Fibroblast of mammary gland (primary cell): ENCODE data around the gene EYA2.

Experiments
- DNase-seq: peaks from one replicate; pipeline ENCODE4 v3.0.0-alpha.2; 2010; ENCODE audit warnings: low read depth
- H3K4me3 ChIP-seq: 2 replicates; pipeline ENCODE4 v1.5.1; 2011; ENCODE audit warnings: low read depth, mild to moderate bottlenecking, low read length, moderate library complexity; ENCODE audit not compliant: control insufficient read depth
- TF ChIP-seq, protein P1 (sequence below): conservative IDR thresholded peaks from 2 replicates; pipeline ENCODE4 v1.5.1; 2011; ENCODE audit warnings: low read depth, low read length, inconsistent platforms; ENCODE audit not compliant: control insufficient read depth, insufficient read depth

Gene EYA2

DNA sequence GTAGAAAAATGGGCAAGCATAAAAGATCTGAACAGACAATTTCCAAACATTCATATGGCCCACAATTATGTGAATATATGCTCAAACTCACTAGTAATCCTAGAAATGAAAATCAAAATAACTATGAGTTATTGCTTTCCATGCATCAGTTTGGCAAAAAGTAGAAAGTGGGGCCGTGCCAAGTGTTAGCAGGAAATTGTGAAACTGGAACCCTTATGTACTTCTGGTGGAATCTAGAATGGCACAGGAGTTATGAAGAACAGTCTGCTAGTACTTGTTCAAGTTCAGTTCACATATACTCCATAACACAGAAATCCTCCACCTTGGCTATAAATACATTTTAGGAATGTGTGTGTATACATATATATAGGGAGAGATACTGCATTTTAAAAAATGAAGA is 89.8 kb downstream of the EYA2 start:
- DNase-seq, result peak; percentile 31
- no peak overlapping the region for H3K4me3 ChIP-seq
- TF ChIP-seq, protein P1, sequence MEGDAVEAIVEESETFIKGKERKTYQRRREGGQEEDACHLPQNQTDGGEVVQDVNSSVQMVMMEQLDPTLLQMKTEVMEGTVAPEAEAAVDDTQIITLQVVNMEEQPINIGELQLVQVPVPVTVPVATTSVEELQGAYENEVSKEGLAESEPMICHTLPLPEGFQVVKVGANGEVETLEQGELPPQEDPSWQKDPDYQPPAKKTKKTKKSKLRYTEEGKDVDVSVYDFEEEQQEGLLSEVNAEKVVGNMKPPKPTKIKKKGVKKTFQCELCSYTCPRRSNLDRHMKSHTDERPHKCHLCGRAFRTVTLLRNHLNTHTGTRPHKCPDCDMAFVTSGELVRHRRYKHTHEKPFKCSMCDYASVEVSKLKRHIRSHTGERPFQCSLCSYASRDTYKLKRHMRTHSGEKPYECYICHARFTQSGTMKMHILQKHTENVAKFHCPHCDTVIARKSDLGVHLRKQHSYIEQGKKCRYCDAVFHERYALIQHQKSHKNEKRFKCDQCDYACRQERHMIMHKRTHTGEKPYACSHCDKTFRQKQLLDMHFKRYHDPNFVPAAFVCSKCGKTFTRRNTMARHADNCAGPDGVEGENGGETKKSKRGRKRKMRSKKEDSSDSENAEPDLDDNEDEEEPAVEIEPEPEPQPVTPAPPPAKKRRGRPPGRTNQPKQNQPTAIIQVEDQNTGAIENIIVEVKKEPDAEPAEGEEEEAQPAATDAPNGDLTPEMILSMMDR, result no peak

GRCh38 chr20:46985250-46985649 is 90.6 kb downstream of the EYA2 start:
- H3K4me3 ChIP-seq, result no peak overlapping the region

GRCh38 chr20:46985671-46986070 is 91.0 kb downstream of the EYA2 start:
- TF ChIP-seq, protein P1, result no peak
- DNase-seq, result no peak

More at GRCh38 chr20:46985250-46985649, 90.6 kb downstream of the EYA2 start:
- TF ChIP-seq, protein P1, result no peak
- no peak for DNase-seq

GRCh38 chr20:46987001-46987400 is 92.4 kb downstream of the EYA2 start:
- TF ChIP-seq, protein P1, result no peak
- H3K4me3 ChIP-seq, result no peak overlapping the region
- no peak for DNase-seq

More at GRCh38 chr20:46985671-46986070, 91.0 kb downstream of the EYA2 start:
- H3K4me3 ChIP-seq, result no peak overlapping the region

- TF ChIP-seq, protein P1, result no peak
- H3K4me3 ChIP-seq, result no peak overlapping the region
- no peak for DNase-seq
These were observed 95.5 kb downstream of the EYA2 start for GRCh38 chr20:46990017-46990595.

- TF ChIP-seq, protein P1, result no peak
- no peak for DNase-seq
- no peak overlapping the region for H3K4me3 ChIP-seq
These were observed 96.0 kb downstream of the EYA2 start for GRCh38 chr20:46990596-46991104.

DNA sequence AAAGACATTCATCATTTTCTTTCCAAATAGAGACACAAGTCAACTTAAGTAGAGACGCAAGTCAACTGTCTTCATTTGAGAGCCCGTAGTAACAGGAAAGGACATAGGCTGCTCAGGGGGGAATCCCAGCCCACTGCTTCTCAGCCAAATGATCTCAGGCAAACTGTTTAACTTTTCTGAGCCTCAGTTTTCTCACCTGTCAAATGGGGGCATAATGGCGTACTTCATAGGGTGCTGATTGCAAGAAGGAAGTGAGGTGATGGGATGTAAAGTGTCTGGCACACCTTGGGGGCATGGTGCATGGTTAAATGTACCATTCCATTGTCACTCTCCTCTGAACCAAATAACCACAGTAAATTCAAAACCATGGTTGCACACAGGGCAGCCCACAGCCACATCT is 96.5 kb downstream of the EYA2 start:
- no peak overlapping the region for H3K4me3 ChIP-seq
- TF ChIP-seq, protein P1, result no peak
- no peak for DNase-seq
